NB4 (cell line): Measurements from ENCODE around the gene PARD3.

Source experiments
- CTCF ChIP-seq: IDR thresholded peaks from one replicate; pipeline ENCODE4 v1.5.1; 2012; ENCODE audit warnings: low read depth, low read length
- POLR2A ChIP-seq: IDR thresholded peaks from 2 replicates; pipeline ENCODE4 v1.6.1; 2011; ENCODE audit warnings: mild to moderate bottlenecking; ENCODE audit not compliant: insufficient read length; ENCODE audit errors: extremely low read depth

DNA sequence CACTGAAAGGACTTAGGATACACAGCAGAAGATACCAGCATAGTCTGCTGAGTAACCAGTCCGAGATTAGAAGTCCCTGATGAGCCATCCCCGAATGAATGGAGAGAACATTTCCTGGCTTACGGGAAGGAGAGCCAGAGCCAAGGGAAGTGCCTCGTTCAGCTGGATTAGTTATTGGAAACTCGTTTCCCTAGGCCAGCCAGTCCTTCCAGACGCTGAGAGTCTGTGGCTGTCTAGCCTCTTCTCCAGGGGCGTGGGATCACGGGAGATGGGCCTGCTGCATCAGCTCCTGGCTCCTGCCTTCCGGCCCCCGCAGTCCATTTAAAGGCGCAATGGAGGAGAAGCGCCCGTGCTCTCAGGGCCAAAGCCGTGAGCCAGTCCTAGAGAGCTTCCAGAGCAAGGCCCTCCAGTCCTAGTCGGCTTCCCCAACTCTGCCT is 712.8 kb downstream of the PARD3 start:
- no peak for TF ChIP-seq CTCF
- TF ChIP-seq POLR2A, result no peak
